NCI-H1105 (cell line): Measurements from ENCODE around the gene C2orf81.
A peak's percentile ranks its signal among the peaks of the same experiment; 100 is the strongest.

Source experiments
- DNase-seq: peaks from one replicate; lab custom pipeline; 2025; lab: John Stamatoyannopoulos, UW

C2orf81 gene

GRCh38 chr2:74390606-74391005 is 30.8 kb downstream of the C2orf81 start:
- no peak for DNase-seq

- no peak for DNase-seq
Measured at GRCh38 chr2:74387346-74387745, 34.1 kb downstream of the C2orf81 start.

GRCh38 chr2:74385396-74385795 is 36.0 kb downstream of the C2orf81 start:
- no peak for DNase-seq

- DNase-seq: no peak
Measured at GRCh38 chr2:74384051-74384450, 37.4 kb downstream of the C2orf81 start.

GRCh38 chr2:74383254-74383653 is 38.2 kb downstream of the C2orf81 start:
- DNase-seq: no peak

- DNase-seq: no peak
Measured at GRCh38 chr2:74381751-74382150, 39.7 kb downstream of the C2orf81 start.

- no peak for DNase-seq
Measured at GRCh38 chr2:74379851-74380789, 41.3 kb downstream of the C2orf81 start, which contains the start of gene DCTN1. Gene DCTN1 (minus strand): TSS chr2:74380311. CDS start chr2:74380037, 274 bp downstream.

- DNase-seq: no peak
Measured at GRCh38 chr2:74378007-74378406, 43.4 kb downstream of the C2orf81 start.

- DNase-seq: no peak
Measured at GRCh38 chr2:74375838-74376237, 45.6 kb downstream of the C2orf81 start.

- DNase-seq: peak; percentile 90
Measured at GRCh38 chr2:74374509-74375205, 46.8 kb downstream of the C2orf81 start.

- no peak for DNase-seq
Measured at GRCh38 chr2:74373985-74374384, 47.4 kb downstream of the C2orf81 start.

- no peak for DNase-seq
Measured at GRCh38 chr2:74373221-74373676, 48.2 kb downstream of the C2orf81 start.

GRCh38 chr2:74372674-74373073 is 48.7 kb downstream of the C2orf81 start:
- no peak for DNase-seq

GRCh38 chr2:74371421-74371820 is 50.0 kb downstream of the C2orf81 start:
- DNase-seq: no peak

- DNase-seq: no peak
Measured at GRCh38 chr2:74369976-74370375, 51.4 kb downstream of the C2orf81 start.

- no peak for DNase-seq
Measured at GRCh38 chr2:74368499-74368898, 52.9 kb downstream of the C2orf81 start.

- no peak for DNase-seq
Measured at GRCh38 chr2:74367789-74368188, 53.6 kb downstream of the C2orf81 start.

- DNase-seq: no peak
Measured at GRCh38 chr2:74366036-74366435, 55.4 kb downstream of the C2orf81 start.

GRCh38 chr2:74364533-74365505 is 56.6 kb downstream of the C2orf81 start:
- DNase-seq: no peak
